Erythroblast (primary cell): ENCODE data around the gene LRFN2.

Experiments
- GATA1 ChIP-seq: IDR thresholded peaks from 2 replicates; pipeline ENCODE4 v1.6.1; 2011; ENCODE audit warnings: low read depth, mild to moderate bottlenecking, control low read depth, low read length, moderate library complexity
- POLR2A ChIP-seq: IDR thresholded peaks from 2 replicates; pipeline ENCODE4 v1.6.1; 2011; ENCODE audit warnings: mild to moderate bottlenecking, low read length

DNA sequence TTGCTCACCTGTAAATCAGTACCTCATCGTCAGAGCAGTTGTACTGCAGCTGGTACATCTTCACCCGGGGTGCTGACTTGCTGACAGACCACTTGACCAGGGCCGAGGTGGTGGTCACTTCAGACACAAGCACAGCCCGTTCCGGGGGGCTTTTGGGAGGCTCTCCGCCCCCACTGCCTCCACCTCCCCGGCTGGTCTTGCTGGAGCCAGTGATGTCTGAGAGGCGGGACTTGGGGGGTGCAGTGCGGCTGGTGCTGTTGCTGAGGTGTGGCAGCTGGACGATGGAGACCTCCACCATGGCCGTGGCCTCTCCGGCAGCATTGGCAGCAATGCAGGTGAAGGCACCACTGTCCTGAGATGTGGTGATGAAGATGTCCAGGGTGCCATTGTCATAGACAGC lies 155.5 kb downstream of the LRFN2 start:
- TF ChIP-seq POLR2A (no peak), GATA1 (no peak)
